HAP-1 (cell line): ENCODE results near the gene PHLDA1.

Experiments
- DNase-seq, 2 experiments: peaks; one replicate each; pipeline ENCODE4 v3.0.0-alpha.2; 2016 to 2020; ENCODE audit warnings: low spot score in 2 of 2
- H3K27me3 ChIP-seq: fragments of 250-450 bp; sonication (Bioruptor Pico); 2 replicates; pipeline ENCODE4 v1.5.1; 2020; ENCODE audit warnings: low read depth, mild to moderate bottlenecking, moderate library complexity
- H3K36me3 ChIP-seq: fragments of 250-450 bp; sonication (Bioruptor Pico); replicated peaks from 2 replicates; pipeline ENCODE4 v1.5.1; 2020; ENCODE audit warnings: mild to moderate bottlenecking
- H3K4me1 ChIP-seq: fragments of 250-450 bp; sonication (Bioruptor Pico); 2 replicates; pipeline ENCODE4 v1.5.1; 2020; ENCODE audit warnings: mild to moderate bottlenecking
- H3K4me3 ChIP-seq: fragments of 250-450 bp; sonication (Bioruptor Pico); 2 replicates; pipeline ENCODE4 v1.5.1; 2020; ENCODE audit warnings: mild to moderate bottlenecking, moderate library complexity
- H3K9me3 ChIP-seq: fragments of 250-450 bp; sonication (Bioruptor Pico); 2 replicates; pipeline ENCODE4 v1.5.1; 2020; ENCODE audit warnings: mild to moderate bottlenecking, moderate library complexity
- in situ Hi-C: fragments of 300-500 bp; cut with MboI; formaldehyde crosslinking; loops from 3 replicates; pipeline ENCODE4 v1.14.3; 2020; ENCODE audit warnings: low sequenced_read_pairs, inconsistent platforms, mixed read lengths

The PHLDA1 gene

DNA sequence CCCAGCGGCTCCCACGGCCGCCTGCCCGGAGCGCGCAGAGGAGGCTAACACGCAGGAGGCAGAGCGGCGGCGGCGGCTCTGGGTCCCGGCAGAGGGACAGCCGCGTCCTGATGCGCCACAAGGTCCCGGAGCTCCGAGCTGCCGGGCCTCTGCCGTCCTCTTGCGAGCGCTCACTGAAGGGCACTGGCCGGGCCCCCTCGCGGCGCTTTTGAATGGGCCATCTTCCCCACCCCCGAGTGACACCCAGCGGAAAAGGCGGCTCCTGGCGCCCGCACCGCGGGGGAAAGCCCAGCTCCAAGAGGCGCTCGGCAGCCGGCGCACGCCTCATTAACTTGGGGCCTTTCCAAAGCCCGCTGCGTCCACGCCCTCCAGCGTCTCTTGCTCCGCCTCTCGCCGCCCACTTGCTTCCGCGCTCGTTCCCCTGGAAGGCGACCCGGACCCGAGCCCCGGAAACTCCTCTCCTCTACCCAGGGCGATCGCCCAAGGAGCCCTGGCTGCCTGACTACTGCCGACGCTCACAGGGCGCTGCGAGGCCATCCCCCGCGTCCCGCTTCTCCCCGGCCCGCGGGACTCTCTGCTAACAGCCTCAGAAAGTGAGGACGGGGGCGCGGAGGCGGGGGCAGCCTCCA, at the start of gene PHLDA1:
Gene PHLDA1, minus strand, starts transcription at position 363 of the 629 bp plus-strand sequence.
- peaks cover 2% of the 10 kb centered on the region for H3K4me1 ChIP-seq
- H3K27me3 ChIP-seq, result no peaks in the 10 kb centered on the region
- H3K36me3 ChIP-seq, result no peaks in the 10 kb centered on the region
- peak; percentile 89 to 95 for DNase-seq
- no peaks in the 10 kb centered on the region for H3K9me3 ChIP-seq
- peak within 1 kb of the TSS; percentile 64 for H3K4me3 ChIP-seq
- in situ Hi-C loops, result loop anchor here (5.0 kb wide), 1 partner anchor 519 kb away; the partner anchor contains the start of gene KRR1

DNA sequence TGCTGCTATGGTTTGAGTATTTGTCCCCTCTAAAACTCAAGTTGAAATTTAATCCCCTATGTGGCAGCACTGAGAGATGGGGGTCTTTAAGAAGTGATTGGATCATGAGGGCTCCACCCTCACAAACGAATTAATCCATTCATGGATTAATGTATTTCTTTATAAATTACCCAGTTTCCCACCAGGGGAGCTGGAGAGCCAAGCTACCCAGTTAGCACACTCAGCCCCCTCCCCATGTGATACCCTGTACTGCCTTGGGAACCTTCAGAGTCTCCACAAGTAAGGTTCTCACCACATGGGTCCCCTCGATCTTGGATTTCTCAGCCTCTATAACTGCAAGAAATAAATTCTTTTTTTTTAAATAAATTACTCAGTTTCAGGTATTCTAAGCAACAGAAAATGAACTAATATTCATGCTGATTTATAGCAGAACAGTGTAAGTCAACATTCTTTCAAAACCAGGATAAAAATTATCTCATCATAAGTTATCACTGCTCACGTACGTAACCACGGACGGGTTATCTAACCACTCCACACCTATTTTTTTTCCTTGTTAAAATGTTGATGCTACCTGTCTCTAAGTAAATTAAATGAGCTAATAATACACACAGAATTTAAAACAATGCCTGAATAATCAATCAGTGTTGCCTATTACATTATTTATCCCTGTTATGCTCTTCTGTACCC, 49.3 kb upstream of the PHLDA1 start:
- Histone ChIP-seq H3K9me3 (peaks cover 5% of the 10 kb centered on the region; the same call in 1 of the 2 replicates), H3K4me3 (no peak overlapping the region), H3K36me3 (peaks cover 14% of the 10 kb centered on the region), H3K27me3 (no peaks in the 10 kb centered on the region), H3K4me1 (peaks cover 18% of the 10 kb centered on the region)
- in situ Hi-C loops, result no loop called here
- peak in 1 of 2 experiments; percentile 24 for DNase-seq

DNA sequence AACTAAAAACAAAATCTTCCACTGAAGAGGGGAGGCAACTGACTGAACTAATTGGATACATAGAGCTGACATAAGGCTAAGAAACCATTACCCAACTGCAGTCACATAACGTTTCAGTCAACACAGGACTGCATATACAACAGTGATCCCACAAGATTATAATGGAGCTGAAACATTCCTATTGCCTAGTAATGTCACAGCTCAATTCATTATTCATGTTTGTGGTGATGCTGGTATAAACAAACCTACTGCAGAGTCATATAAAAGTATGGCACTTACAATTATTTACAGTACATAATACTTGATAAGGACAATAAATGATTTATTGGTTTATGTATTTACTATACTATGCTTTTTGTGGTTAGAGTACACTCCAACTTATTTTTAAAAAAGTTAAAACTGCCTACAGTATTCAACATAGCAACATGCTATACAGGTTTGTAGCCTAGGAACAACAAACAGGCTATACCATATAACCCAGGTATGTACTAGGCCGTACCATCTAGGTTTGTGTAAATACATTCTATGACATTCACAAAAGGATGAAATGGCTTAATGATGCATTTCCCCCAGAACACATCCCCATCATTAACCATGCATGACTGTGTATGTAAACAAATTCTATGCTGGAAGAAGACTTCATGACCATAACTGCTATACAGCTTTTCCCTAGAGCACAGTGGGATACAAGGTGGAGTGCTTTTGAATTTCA, 48.6 kb upstream of the PHLDA1 start:
- peaks cover 14% of the 10 kb centered on the region for H3K4me1 ChIP-seq
- in situ Hi-C loops, result no loop called here
- H3K27me3 ChIP-seq, result no peaks in the 10 kb centered on the region
- no peak overlapping the region for H3K4me3 ChIP-seq
- DNase-seq, result no peak
- H3K36me3 ChIP-seq, result peaks cover 14% of the 10 kb centered on the region
- peaks cover 5% of the 10 kb centered on the region; the same call in 1 of the 2 replicates for H3K9me3 ChIP-seq

DNA sequence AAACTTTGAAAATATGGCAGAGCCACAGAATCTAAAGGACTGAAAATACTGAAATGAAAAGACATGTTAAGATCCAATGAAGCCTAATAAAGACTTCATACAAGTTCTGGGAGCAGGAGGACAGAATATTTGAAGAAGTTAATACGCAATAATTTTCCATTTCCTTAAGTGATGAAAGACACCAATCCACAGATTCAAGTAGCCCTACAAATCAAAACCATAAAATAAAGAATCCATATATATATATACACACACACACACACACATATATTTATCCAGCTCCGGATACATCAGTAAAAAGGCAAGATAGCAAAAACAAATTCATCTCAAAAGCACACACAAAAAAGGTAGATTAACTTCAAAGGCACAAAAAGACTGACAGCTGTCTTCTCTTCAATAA, 47.2 kb upstream of the PHLDA1 start:
- no peak for DNase-seq
- Histone ChIP-seq H3K27me3 (no peaks in the 10 kb centered on the region), H3K36me3 (peaks cover 16% of the 10 kb centered on the region), H3K4me3 (no peak overlapping the region), H3K9me3 (peaks cover 5% of the 10 kb centered on the region; the same call in 1 of the 2 replicates), H3K4me1 (peaks cover 18% of the 10 kb centered on the region)
- in situ Hi-C loops, result no loop called here

DNA sequence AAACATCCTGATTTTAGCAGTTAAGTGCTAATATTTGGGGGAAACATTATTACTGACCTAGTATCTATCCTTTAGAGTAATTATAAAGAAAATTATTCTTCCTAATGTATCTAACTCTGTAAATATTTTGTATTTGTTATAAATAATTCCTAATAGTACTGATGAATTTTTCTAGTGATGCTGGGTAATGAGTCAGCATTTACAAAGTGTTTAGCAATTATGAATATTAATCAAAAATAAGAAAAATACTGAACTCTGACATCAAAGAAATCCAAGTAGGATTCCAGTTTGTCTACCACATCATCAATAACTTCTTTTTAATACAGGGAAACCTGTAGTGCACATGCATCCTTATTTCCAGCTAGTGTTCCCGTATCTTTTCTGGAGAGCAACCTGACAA, 43.9 kb upstream of the PHLDA1 start:
- Histone ChIP-seq H3K27me3 (no peaks in the 10 kb centered on the region), H3K9me3 (peaks cover 5% of the 10 kb centered on the region; the same call in 1 of the 2 replicates), H3K4me3 (no peak overlapping the region), H3K4me1 (peaks cover 4% of the 10 kb centered on the region; the same call in 1 of the 2 replicates), H3K36me3 (peaks cover 42% of the 10 kb centered on the region)
- in situ Hi-C loops, result no loop called here
- no peak for DNase-seq

DNA sequence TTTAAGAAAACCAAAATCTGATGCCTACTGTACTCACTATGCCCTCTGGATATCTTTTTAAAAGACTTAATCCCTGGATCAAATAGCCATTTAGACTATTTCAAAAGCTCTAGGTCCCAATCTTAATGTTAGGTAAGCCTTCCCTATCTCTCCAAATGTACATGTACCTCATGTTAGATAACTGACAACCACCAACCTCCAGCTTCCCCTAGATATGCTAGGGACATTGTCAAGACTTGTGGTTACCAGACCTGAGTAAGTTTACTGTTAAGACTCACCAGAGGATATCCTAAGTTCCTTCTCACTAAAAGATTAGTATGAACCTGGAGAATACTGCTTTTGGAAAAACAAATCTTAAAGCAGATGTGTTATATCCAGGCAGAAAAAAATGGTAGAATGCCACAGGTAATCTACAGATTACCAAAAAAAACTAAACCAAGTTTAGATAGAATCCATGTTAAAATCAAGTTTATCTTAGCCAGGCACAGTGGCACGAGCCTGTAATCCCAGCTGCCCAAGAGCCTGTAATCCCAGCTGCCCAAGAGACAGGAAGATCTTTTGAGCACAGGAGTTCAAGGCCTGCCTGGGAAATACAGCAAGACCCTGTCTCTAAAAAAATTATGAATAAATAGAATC, 43.2 kb upstream of the PHLDA1 start:
- in situ Hi-C loops, result loop anchor here (25.0 kb wide), 1 partner anchor 387 kb away; no protein-coding TSS in a partner anchor
- H3K4me1 ChIP-seq, result peaks cover 4% of the 10 kb centered on the region; the same call in 1 of the 2 replicates
- H3K36me3 ChIP-seq, result peaks cover 39% of the 10 kb centered on the region
- DNase-seq, result no peak
- H3K9me3 ChIP-seq, result peaks cover 5% of the 10 kb centered on the region; the same call in 1 of the 2 replicates
- H3K4me3 ChIP-seq, result no peak overlapping the region
- H3K27me3 ChIP-seq, result no peaks in the 10 kb centered on the region

DNA sequence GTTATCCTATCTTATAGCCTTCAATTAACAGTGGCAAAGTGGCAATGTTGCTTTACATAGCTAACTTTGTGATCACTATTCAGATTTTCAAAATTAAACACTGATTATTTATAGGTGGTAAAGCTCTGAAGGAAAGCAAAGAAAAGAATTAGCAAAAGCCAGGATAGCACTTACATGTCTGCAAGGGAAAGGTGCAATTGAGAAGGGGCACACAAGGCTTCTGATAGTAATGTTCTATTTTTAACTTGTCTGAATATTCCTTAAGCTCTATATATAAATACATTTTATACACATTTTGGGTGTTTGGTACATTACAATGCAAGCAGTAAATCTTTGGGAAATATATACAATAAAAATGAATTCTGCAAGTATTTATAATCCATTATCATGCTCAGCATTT, 42.0 kb upstream of the PHLDA1 start:
- in situ Hi-C loops, result loop anchor here (25.0 kb wide), 1 partner anchor 389 kb away; no protein-coding TSS in a partner anchor
- H3K4me1 ChIP-seq, result peaks cover 4% of the 10 kb centered on the region; the same call in 1 of the 2 replicates

DNA sequence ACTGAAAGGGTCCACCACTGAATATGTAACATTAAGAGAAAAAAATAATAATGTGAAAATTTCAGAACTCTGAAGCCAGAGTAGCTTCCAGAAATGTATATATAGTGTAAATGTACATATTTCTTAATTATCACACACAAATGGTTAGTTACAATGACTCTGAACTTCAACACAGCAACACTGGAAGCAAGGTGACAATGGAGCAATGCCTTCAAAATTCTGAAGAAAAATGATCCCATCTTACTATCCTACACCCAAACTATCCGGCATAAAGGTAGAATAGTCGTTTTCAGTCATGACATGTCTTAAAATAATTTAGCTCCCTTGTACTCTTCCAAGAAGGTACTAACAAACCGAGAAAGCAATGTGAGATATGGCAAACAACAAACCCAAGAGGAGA, 41.0 kb upstream of the PHLDA1 start:
- Histone ChIP-seq H3K27me3 (no peaks in the 10 kb centered on the region), H3K4me3 (no peak overlapping the region), H3K4me1 (peaks cover 4% of the 10 kb centered on the region; the same call in 1 of the 2 replicates), H3K36me3 (peaks cover 57% of the 10 kb centered on the region), H3K9me3 (no peaks in the 10 kb centered on the region)
- in situ Hi-C loops, result loop anchor here (25.0 kb wide), 1 partner anchor 390 kb away; no protein-coding TSS in a partner anchor
- no peak for DNase-seq

More for the DNA sequence above, 42.0 kb upstream of the PHLDA1 start:
- H3K27me3 ChIP-seq, result no peaks in the 10 kb centered on the region
- DNase-seq, result no peak
- H3K36me3 ChIP-seq, result peaks cover 48% of the 10 kb centered on the region
- no peak overlapping the region for H3K4me3 ChIP-seq
- no peaks in the 10 kb centered on the region; the same call in 1 of the 2 replicates for H3K9me3 ChIP-seq

DNA sequence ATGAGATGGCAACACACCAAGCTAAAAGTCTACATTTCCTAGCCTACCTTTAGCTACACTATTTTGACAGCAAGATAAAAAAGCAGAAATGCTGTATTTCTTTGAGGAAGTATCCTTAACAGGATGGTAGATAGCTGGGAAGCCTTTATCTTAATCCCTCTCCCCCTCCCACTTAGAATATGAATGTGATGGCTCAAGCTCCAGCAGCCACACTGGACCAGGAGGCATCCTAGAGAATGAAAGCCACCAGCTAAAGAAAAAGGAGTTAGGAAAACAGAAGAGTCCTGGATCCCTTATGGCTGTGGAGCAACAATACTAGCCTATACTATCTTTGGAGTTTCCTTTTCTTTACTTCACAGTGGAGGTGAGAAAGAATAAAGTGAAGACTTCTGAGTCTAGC, 37.8 kb upstream of the PHLDA1 start:
- H3K9me3 ChIP-seq, result peaks cover 3% of the 10 kb centered on the region; the same call in 1 of the 2 replicates
- no peak for DNase-seq
- H3K27me3 ChIP-seq, result no peaks in the 10 kb centered on the region
- peaks cover under 1% of the 10 kb centered on the region; the same call in 1 of the 2 replicates for H3K4me1 ChIP-seq
- H3K36me3 ChIP-seq, result peaks cover 79% of the 10 kb centered on the region
- H3K4me3 ChIP-seq, result no peak overlapping the region
- in situ Hi-C loops, result loop anchor here (25.0 kb wide), 1 partner anchor 393 kb away; no protein-coding TSS in a partner anchor

DNA sequence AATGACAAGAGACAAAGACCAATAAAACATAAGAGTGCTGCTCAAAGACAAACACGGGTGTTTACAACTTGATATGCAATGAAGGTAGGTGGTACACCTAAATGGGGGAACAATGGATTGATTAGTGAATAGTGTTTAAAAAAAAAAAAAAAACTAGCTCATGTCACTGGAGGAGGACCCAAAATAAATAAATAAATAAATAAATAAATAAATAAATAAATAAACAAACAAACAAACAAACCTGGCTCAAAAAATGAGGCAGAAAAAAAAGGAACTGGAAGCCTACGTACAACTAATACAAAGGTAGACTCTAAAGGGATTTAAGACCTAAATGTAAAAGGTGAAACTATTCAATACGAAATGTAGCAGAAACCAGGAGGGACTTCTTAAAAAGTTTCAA, 34.3 kb upstream of the PHLDA1 start:
- Histone ChIP-seq H3K27me3 (no peaks in the 10 kb centered on the region), H3K4me3 (no peak overlapping the region), H3K36me3 (peaks cover 71% of the 10 kb centered on the region), H3K4me1 (no peaks in the 10 kb centered on the region), H3K9me3 (peaks cover 3% of the 10 kb centered on the region; the same call in 1 of the 2 replicates)
- DNase-seq, result no peak
- in situ Hi-C loops, result loop anchor here (25.0 kb wide), 1 partner anchor 396 kb away; no protein-coding TSS in a partner anchor

DNA sequence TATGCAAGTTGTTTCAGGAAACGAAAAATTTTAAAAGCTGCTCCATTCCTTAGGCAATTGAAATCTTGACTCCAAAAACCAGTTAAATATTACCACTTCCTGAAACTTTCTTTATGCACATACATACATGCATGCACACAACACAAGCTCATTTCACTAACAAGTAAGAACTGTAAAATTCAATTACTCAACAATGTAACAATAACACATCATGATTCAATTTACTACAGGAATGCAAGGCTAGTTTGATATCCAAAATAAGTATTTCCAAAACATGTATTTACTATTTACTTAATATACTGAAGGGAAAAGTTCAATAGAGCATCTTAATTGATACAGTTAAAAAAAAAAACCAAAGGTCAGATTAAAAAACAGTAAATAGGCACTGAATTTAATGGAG, 33.3 kb upstream of the PHLDA1 start:
- peaks cover 69% of the 10 kb centered on the region for H3K36me3 ChIP-seq
- H3K4me3 ChIP-seq, result no peak overlapping the region
- H3K9me3 ChIP-seq, result peaks cover 3% of the 10 kb centered on the region; the same call in 1 of the 2 replicates
- in situ Hi-C loops, result loop anchor here (25.0 kb wide), 1 partner anchor 397 kb away; no protein-coding TSS in a partner anchor
- H3K4me1 ChIP-seq, result no peaks in the 10 kb centered on the region
- no peak for DNase-seq
- no peaks in the 10 kb centered on the region for H3K27me3 ChIP-seq

DNA sequence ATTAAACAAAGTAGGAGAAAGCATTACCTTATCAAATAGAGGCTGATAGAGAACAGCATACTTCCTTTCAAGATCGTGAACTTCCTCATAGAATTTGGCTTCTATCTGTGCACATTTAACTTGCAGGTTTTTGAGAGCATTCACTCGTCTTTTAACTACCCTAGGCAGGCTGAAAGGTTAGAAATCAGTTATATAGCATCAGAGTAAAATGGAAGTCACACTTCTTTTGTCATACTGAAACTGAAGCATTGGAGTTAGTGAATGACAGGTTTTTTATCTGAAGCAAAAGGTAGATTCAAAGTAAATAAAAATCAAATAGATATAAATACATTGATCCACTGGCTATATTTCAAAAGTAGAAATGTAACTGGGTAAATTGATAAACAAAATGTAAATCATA, 28.5 kb upstream of the PHLDA1 start:
- Histone ChIP-seq H3K9me3 (no peaks in the 10 kb centered on the region), H3K4me1 (peaks cover 11% of the 10 kb centered on the region), H3K27me3 (no peaks in the 10 kb centered on the region), H3K36me3 (peaks cover 50% of the 10 kb centered on the region), H3K4me3 (no peak overlapping the region)
- in situ Hi-C loops, result loop anchor here (25.0 kb wide), 1 partner anchor 402 kb away; no protein-coding TSS in a partner anchor
- no peak for DNase-seq

DNA sequence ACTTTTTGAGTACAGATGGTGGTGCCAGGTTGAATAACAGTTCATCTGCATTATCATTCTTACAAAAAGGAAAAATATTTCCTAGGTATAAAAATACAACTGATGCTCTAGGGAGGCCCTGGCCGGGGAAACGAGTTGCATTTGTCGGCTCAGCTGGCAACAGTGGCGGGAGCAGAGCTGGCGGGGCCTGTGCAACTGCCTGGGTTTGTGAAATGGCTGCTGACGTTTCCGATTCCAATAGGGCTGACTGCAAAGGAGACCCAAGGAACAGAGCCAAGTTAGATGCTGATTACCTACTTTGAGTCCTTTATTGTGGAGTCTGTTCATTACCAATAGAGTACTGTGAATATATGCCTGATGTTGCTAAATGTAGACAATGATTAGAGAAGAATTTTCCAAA, 25.8 kb upstream of the PHLDA1 start:
- Histone ChIP-seq H3K4me1 (peaks cover 15% of the 10 kb centered on the region), H3K9me3 (no peaks in the 10 kb centered on the region), H3K36me3 (peaks cover 59% of the 10 kb centered on the region), H3K27me3 (no peaks in the 10 kb centered on the region), H3K4me3 (no peak overlapping the region)
- DNase-seq, result no peak
- in situ Hi-C loops, result loop anchor here (25.0 kb wide), 1 partner anchor 405 kb away; no protein-coding TSS in a partner anchor
